HFF-Myc (cell line): Measurements from ENCODE around the gene FTH1.
A peak's percentile ranks its signal among the peaks of the same experiment; 100 is the strongest.

Experiments used
- DNase-seq: peaks from one replicate; pipeline ENCODE4 v3.0.0-alpha.2; 2011; ENCODE audit warnings: low read depth; ENCODE audit errors: extremely low read depth
- H3K4me3 ChIP-seq: replicated peaks from 2 replicates; pipeline ENCODE4 v1.5.1; 2011; ENCODE audit warnings: low read depth, mild to moderate bottlenecking, control low read depth, low read length
- TF ChIP-seq, protein P1 (sequence below): IDR thresholded peaks from 2 replicates; pipeline ENCODE4 v1.5.1; 2012; ENCODE audit warnings: mild to moderate bottlenecking, low read depth, low read length, control low read depth; ENCODE audit errors: missing control alignments

The FTH1 gene

GRCh38 chr11:61926235-61926634 lies 41.2 kb downstream of the FTH1 start:
- TF ChIP-seq, protein P1, sequence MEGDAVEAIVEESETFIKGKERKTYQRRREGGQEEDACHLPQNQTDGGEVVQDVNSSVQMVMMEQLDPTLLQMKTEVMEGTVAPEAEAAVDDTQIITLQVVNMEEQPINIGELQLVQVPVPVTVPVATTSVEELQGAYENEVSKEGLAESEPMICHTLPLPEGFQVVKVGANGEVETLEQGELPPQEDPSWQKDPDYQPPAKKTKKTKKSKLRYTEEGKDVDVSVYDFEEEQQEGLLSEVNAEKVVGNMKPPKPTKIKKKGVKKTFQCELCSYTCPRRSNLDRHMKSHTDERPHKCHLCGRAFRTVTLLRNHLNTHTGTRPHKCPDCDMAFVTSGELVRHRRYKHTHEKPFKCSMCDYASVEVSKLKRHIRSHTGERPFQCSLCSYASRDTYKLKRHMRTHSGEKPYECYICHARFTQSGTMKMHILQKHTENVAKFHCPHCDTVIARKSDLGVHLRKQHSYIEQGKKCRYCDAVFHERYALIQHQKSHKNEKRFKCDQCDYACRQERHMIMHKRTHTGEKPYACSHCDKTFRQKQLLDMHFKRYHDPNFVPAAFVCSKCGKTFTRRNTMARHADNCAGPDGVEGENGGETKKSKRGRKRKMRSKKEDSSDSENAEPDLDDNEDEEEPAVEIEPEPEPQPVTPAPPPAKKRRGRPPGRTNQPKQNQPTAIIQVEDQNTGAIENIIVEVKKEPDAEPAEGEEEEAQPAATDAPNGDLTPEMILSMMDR: no peak
- no peak overlapping the region for H3K4me3 ChIP-seq
- no peak for DNase-seq

DNA sequence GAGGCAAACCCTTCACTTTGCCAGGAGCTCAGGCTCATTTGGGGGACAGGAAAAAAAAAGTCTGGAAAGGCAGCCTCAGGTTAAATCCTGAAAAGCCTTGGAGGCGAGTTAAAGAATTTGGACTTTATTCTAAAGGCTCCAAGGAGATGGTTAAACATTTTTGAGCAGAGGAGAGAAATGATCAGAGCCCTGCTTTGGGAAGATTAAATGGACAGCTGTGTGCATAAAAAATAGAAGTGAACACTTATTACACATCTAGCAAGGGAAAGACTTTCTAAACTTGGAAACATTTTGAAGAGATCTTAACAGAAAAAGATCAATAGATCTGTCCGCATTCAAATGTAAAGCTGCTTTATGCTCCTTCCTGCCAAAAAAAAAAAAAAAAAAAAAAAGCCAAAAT lies 41.7 kb downstream of the FTH1 start:
- H3K4me3 ChIP-seq: no peak overlapping the region
- DNase-seq: no peak
- TF ChIP-seq, protein P1: no peak

- TF ChIP-seq, protein P1: no peak
- DNase-seq: no peak
Observed at GRCh38 chr11:61924064-61924455, 43.4 kb downstream of the FTH1 start.

GRCh38 chr11:61923166-61924063 lies 44.0 kb downstream of the FTH1 start:
- TF ChIP-seq, protein P1: no peak
- H3K4me3 ChIP-seq: 0 out of 2 replicates have a peak overlapping the region, but pooled peaks have one; percentile 5
- peak; percentile 57 for DNase-seq

More at GRCh38 chr11:61924064-61924455, 43.4 kb downstream of the FTH1 start:
- no peak overlapping the region for H3K4me3 ChIP-seq

GRCh38 chr11:61922539-61922938 lies 44.9 kb downstream of the FTH1 start:
- H3K4me3 ChIP-seq: no peak overlapping the region
- peak; percentile 91 for DNase-seq
- TF ChIP-seq, protein P1: no peak

DNA sequence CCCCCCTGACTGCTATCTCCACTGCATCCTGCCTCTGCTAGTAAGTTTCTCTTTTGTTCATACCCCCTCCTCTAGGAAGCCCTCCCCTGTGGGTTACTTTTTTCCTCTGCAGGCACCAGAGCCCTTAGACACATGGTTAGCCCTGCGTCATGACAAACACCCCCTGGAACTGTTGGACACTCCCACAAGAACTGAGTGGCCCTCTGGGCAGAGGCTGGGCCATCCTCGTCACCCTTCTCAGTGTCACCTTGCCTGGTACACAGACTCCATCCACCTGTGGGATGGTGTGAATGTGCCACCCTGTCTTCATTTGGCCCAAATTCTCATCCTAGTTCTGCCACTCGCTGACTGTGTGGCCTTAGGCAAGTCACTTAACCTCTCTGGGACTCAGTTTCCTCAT lies 46.0 kb downstream of the FTH1 start:
- H3K4me3 ChIP-seq: no peak overlapping the region
- TF ChIP-seq, protein P1: no peak
- no peak for DNase-seq
